ENCODE results near the gene UBE2I.

DNA sequence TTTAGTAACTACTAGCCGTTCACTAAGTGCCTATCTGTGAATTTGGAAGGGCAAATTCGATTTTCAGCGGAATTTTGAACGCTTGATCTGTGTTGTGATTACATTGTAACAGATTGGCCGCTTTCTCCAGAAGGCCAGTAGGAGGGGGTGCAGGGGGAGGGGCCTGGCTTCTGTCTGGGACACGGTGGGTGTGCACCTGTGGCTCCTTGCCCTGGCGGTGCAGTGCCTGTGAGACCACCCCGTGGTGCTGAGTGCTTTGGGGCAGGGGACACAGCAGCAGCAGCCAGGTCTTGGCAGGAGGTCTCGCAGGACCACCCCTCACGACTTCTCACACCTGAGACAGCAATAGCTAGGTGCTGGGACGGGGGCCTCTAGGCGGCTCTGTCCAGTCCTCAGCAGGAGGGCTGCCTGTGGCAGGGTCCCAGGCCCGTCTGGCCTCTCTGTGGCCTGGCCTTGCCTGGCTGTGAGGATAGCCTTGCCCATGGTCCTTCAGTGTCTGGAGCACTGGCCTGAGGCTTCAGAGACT lies 1.8 kb downstream of the UBE2I start:
- TF ChIP-seq CTCF (tag by site-specific recombination; IDR thresholded peaks at IDR 0.05) (no peak), GLIS2 (tag by site-specific recombination; IDR thresholded peaks at IDR 0.05) (no peak), ZNF335 (tag by site-specific recombination; conservative IDR thresholded peaks at IDR 0.05) (no peak), ZNF174 (tag by site-specific recombination; IDR thresholded peaks at IDR 0.05) (no peak), ZNF324 (tag by site-specific recombination; IDR thresholded peaks at IDR 0.05) (no peak), ZNF133 (tag by site-specific recombination; IDR thresholded peaks at IDR 0.05) (no peak), REST (tag by site-specific recombination; IDR thresholded peaks at IDR 0.05) (no peak), ZNF211 (tag by site-specific recombination; IDR thresholded peaks at IDR 0.05; ENCODE audit: low read depth) (no peak), FEZF1 (tag by site-specific recombination; IDR thresholded peaks at IDR 0.05) (no peak), TCF7L2 (IDR thresholded peaks at IDR 0.05; ENCODE audit: borderline replicate concordance, low read depth, low read length) (no peak)
- TF ChIP-seq, protein P1, sequence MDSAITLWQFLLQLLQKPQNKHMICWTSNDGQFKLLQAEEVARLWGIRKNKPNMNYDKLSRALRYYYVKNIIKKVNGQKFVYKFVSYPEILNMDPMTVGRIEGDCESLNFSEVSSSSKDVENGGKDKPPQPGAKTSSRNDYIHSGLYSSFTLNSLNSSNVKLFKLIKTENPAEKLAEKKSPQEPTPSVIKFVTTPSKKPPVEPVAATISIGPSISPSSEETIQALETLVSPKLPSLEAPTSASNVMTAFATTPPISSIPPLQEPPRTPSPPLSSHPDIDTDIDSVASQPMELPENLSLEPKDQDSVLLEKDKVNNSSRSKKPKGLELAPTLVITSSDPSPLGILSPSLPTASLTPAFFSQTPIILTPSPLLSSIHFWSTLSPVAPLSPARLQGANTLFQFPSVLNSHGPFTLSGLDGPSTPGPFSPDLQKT (IDR thresholded peaks at IDR 0.05; ENCODE audit: borderline replicate concordance, low read depth, low read length), result no peak

Measured in HEK293 (cell line).